Activated T-cell treated with anti-CD3 and anti-CD28 coated beads, Interleukin-2, amount 50 U/mL, for 1 hour (primary cell): ENCODE data around the gene SAYSD1.

Experiments used
- DNase-seq: peaks from one replicate; pipeline ENCODE4 v3.0.0-alpha.2; 2020

SAYSD1 gene

GRCh38 chr6:39054577-39055142, 60.3 kb downstream of the SAYSD1 start:
- DNase-seq, result no peak
